ENCODE measurements around the gene DCDC2C. TPM values are rescaled to one million over a fixed set of nuclear protein-coding genes. Genes with fewer than 3 reads are reported as not detected.

DCDC2C gene
- total and polyA plus RNA-seq, 8 donors, result not detected

DNA sequence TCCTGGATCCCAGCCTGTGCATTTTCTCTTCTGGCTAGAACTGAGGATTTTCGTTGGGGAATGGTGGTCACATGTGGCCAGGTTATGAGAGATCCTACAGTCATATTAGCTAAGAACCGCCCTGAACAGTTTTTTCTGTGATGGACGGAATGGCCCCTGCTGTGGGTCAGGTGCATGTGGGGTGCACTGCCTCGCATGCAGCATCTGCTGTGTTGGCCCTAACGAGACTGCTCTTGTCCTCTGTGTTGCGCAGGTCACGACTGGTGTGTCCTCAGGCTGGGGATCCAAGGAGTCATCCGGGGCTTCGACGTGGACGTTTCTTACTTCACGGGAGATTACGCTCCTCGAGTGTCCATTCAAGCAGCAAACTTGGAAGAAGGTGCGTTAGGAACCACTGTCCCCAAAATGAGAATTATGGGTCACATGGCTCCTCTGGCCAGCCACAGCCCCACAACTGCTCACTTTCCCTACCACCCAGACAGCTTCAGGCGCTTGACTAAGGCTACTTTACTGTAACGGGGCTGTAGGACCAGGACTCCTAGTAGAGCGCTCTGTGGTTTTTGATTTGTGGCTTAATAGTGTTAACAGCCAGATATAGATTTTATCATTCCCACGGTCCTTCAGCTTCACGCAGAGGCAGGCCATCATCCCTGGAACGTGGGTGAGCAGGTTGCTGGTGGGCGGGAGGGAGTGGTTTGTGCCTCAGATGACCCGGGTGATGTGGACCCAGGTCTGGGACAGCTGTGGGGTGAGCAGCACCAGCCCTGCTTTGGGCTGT, 23.6 kb upstream of the DCDC2C start:
- no peak overlapping the region for H3K27ac ChIP-seq
- H3K4me3 ChIP-seq, result no peak overlapping the region
- DNase-seq, result no peak
- no peaks in the 10 kb centered on the region for H3K9me3 ChIP-seq
- H3K27me3 ChIP-seq, result peaks cover 0 to 6% of the 10 kb centered on the region in 2 donors
- no peak for ATAC-seq
- no peaks in the 10 kb centered on the region for H3K36me3 ChIP-seq
- no peaks in the 10 kb centered on the region for H3K4me1 ChIP-seq
- TF ChIP-seq, protein P1, sequence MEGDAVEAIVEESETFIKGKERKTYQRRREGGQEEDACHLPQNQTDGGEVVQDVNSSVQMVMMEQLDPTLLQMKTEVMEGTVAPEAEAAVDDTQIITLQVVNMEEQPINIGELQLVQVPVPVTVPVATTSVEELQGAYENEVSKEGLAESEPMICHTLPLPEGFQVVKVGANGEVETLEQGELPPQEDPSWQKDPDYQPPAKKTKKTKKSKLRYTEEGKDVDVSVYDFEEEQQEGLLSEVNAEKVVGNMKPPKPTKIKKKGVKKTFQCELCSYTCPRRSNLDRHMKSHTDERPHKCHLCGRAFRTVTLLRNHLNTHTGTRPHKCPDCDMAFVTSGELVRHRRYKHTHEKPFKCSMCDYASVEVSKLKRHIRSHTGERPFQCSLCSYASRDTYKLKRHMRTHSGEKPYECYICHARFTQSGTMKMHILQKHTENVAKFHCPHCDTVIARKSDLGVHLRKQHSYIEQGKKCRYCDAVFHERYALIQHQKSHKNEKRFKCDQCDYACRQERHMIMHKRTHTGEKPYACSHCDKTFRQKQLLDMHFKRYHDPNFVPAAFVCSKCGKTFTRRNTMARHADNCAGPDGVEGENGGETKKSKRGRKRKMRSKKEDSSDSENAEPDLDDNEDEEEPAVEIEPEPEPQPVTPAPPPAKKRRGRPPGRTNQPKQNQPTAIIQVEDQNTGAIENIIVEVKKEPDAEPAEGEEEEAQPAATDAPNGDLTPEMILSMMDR (IDR thresholded peaks at IDR 0.05), result no peak
- intact Hi-C loops (cut with DNase I), result no loop called here

DNA sequence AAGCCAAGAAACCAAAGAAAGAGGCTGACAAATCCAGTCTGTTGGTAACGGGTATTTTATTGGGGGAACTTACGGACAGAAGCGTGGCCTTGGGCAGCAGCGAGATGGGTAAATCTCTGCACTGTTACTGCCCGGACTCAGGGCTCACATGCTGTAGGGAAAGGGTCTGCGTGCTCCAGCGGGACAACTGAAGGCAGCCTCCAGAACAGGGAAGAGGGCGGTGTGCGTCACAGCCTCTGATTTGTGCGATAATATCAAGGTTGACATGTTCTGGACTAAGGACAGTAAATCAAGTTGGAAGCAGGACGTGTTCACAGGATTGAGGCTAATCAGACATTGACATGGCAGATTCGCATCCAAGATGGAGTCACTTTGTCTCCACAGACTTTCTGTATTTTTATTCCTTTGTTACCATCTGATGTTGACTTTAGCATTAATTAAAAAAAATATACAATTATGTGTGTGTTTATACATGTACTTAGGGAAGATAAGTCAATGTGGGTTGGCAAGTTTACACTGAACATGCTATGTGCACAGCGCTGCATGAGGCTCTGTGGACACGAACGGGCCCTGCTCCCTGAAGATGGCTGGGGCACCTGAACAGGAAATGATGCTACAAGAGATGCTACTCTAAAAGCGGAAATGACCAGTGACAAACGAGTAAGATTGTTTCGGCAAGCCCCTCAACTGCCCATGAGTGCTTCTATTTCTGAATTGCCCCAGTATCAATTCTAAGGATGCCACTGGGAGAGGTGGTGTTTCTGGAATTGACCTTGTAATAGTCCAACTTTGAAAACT, 22.6 kb upstream of the DCDC2C start:
- TF ChIP-seq, protein P1 (IDR thresholded peaks at IDR 0.05), result no peak
- H3K27me3 ChIP-seq, result peaks cover 0 to 6% of the 10 kb centered on the region in 2 donors
- H3K4me1 ChIP-seq, result no peaks in the 10 kb centered on the region
- no peaks in the 10 kb centered on the region for H3K9me3 ChIP-seq
- no peaks in the 10 kb centered on the region for H3K36me3 ChIP-seq
- intact Hi-C loops (cut with DNase I), result no loop called here
- no peak overlapping the region for H3K4me3 ChIP-seq
- no peak overlapping the region for H3K27ac ChIP-seq
- DNase-seq (no peak), ATAC-seq (no peak)

DNA sequence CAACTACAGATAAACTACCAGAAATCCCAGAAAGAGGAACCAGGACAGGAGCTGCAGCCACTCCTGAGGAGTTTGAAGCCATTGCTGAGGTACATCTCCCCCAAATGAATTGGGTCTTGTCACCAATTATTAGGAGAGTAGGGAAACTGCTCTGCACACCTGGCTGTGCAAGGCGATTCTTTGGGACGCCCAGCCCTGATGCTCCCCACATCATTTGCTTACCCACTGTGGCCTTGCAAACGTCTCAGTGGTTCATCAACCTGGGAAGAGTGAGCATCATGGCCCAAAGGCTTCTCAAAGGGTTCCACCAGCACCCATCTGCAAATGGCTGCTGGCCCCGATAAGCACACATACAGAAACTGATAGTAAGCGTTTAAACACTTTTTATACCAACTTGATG, 21.8 kb upstream of the DCDC2C start:
- no peak overlapping the region for H3K27ac ChIP-seq
- no peak overlapping the region for H3K4me3 ChIP-seq
- H3K4me1 ChIP-seq, result no peaks in the 10 kb centered on the region
- H3K36me3 ChIP-seq, result no peaks in the 10 kb centered on the region
- DNase-seq (no peak), ATAC-seq (no peak)
- peaks cover 0 to 6% of the 10 kb centered on the region in 2 donors for H3K27me3 ChIP-seq
- intact Hi-C loops (cut with DNase I), result no loop called here
- H3K9me3 ChIP-seq, result no peaks in the 10 kb centered on the region
- TF ChIP-seq, protein P1 (IDR thresholded peaks at IDR 0.05), result no peak

DNA sequence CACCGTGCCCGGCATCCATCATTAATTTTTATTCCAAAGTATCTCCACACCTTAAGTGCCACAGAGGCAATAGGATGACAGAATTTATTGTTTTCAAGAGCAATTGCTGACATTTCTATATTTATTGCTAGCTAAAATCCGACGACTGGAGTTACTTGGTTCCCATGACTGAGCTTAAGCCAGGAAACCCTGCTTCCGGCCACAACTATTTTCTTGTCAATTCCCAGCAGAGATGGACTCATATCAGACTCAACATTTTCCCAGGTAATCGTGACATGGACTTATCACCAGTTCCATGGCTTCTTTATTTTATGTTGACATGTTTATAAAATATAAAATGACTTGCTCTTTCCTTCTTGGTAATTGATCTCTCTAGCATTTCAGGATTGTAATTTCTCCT, 20.6 kb upstream of the DCDC2C start:
- intact Hi-C loops (cut with DNase I), result no loop called here
- Histone ChIP-seq H3K27ac (no peak overlapping the region), H3K4me1 (no peaks in the 10 kb centered on the region), H3K27me3 (peaks cover 0 to 6% of the 10 kb centered on the region in 2 donors), H3K36me3 (no peaks in the 10 kb centered on the region), H3K4me3 (no peak overlapping the region), H3K9me3 (no peaks in the 10 kb centered on the region)
- TF ChIP-seq, protein P1 (IDR thresholded peaks at IDR 0.05), result no peak
- DNase-seq (no peak), ATAC-seq (no peak)

DNA sequence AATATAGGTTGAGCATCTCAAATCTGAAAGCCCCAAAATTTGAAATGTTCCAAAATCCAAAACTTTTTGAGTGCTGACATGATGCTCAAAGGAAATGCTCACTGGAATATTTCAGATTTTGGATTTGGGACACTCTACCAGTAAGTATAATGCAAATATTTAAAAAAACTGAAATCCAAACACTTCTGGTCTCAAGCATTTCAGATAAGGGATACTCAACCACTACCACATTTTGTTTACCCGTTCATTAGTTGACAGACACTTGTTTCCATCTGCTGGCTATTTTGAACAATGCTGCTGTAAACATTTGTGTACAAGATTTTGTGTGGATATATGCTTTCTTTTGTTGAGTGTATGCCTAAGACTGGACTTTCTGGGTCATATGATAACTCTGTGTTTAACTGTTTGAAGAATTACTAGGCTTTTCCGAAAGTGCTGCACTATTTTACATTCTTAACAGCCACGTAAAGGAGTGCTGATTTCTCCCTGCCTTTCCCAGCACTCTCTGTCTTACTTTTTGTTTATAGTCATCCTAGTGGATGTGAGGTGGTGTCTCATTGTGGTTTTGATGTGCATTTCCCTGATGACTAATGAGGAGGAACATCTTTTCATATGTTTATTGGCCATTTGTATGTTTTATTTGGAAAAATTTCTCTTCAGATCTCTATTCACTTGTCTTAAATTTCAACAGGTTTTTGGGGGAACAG, 19.5 kb upstream of the DCDC2C start:
- Histone ChIP-seq H3K36me3 (no peaks in the 10 kb centered on the region), H3K27ac (no peak overlapping the region), H3K27me3 (peaks cover 0 to 15% of the 10 kb centered on the region in 2 donors), H3K4me1 (no peaks in the 10 kb centered on the region), H3K9me3 (no peaks in the 10 kb centered on the region), H3K4me3 (no peak overlapping the region)
- ATAC-seq (peak; percentile 74), DNase-seq (no peak)
- intact Hi-C loops (cut with DNase I), result no loop called here
- TF ChIP-seq, protein P1 (IDR thresholded peaks at IDR 0.05), result no peak

Data from left lung (tissue), 10 donors.